MM.1S (cell line): ENCODE measurements around the gene SSH3.

Experiments used
- DNase-seq: peaks from one replicate; pipeline ENCODE4 v3.0.0-alpha.2; 2015
- H2AFZ ChIP-seq: fragments of 300-600 bp; sonication (generic); 2 replicates; pipeline ENCODE4 v1.6.0; 2016; ENCODE audit warnings: antibody characterized with exemption, low read length
- H3F3A ChIP-seq: fragments of 300-600 bp; sonication (generic); 2 replicates; pipeline ENCODE4 v1.6.1; 2016; ENCODE audit warnings: mild to moderate bottlenecking, antibody characterized with exemption, low read length, moderate library complexity, mixed read lengths; ENCODE audit not compliant: insufficient read depth
- H3K27ac ChIP-seq: fragments of 300-600 bp; sonication (generic); 2 replicates; pipeline ENCODE4 v1.5.1; 2016; ENCODE audit warnings: mild to moderate bottlenecking, low read length
- H3K27me3 ChIP-seq: fragments of 300-600 bp; sonication (generic); replicated peaks from 2 replicates; pipeline ENCODE4 v1.6.0; 2016; ENCODE audit warnings: low read length; ENCODE audit not compliant: insufficient read depth
- H3K36me3 ChIP-seq: fragments of 300-600 bp; sonication (generic); replicated peaks from 2 replicates; pipeline ENCODE4 v1.6.1; 2016; ENCODE audit warnings: mild to moderate bottlenecking, low read length, mixed read lengths; ENCODE audit not compliant: insufficient read depth
- H3K4me1 ChIP-seq: fragments of 300-600 bp; sonication (generic); 2 replicates; pipeline ENCODE4 v1.6.1; 2016; ENCODE audit warnings: low read length, mixed read lengths
- H3K4me2 ChIP-seq: fragments of 300-600 bp; sonication (generic); 2 replicates; pipeline ENCODE4 v1.6.0; 2016; ENCODE audit warnings: low read depth, low read length
- H3K4me3 ChIP-seq: fragments of 300-600 bp; sonication (generic); 2 replicates; pipeline ENCODE4 v1.5.1; 2016; ENCODE audit warnings: low read length, mixed read lengths
- H3K79me2 ChIP-seq: fragments of 300-600 bp; sonication (generic); 2 replicates; pipeline ENCODE4 v1.6.1; 2016; ENCODE audit warnings: mixed run types, low read length, mixed read lengths
- H3K9ac ChIP-seq: fragments of 300-600 bp; sonication (generic); 2 replicates; pipeline ENCODE4 v1.6.1; 2016; ENCODE audit warnings: low read length, mixed read lengths
- H3K9me2 ChIP-seq: fragments of 300-600 bp; sonication (generic); replicated peaks from 2 replicates; pipeline ENCODE4 v1.6.1; 2016; ENCODE audit warnings: mild to moderate bottlenecking, low read length, mixed read lengths; ENCODE audit not compliant: insufficient read depth
- H3K9me3 ChIP-seq: fragments of 300-600 bp; sonication (generic); replicated peaks from 2 replicates; pipeline ENCODE4 v1.6.1; 2016; ENCODE audit warnings: mild to moderate bottlenecking, low read length, mixed read lengths; ENCODE audit not compliant: insufficient read depth
- H4K20me1 ChIP-seq: fragments of 300-600 bp; sonication (generic); 2 replicates; pipeline ENCODE4 v1.6.1; 2016; ENCODE audit warnings: mild to moderate bottlenecking, low read length, moderate library complexity, mixed read lengths; ENCODE audit not compliant: insufficient read depth
- CTCF ChIP-seq: fragments of 300-600 bp; sonication (generic); IDR thresholded peaks from 2 replicates; pipeline ENCODE4 v1.5.1; 2016; ENCODE audit warnings: antibody characterized with exemption, low read length, mixed read lengths
- EZH2 ChIP-seq: fragments of 300-600 bp; sonication (generic); optimal IDR thresholded peaks from 2 replicates; pipeline ENCODE3; 2017; ENCODE audit warnings: low read depth, mild to moderate bottlenecking, antibody characterized with exemption, low read length, mixed read lengths
- EZH2phosphoT487 ChIP-seq: fragments of 300-600 bp; sonication (generic); IDR thresholded peaks from 2 replicates; pipeline ENCODE4 v1.6.1; 2018; ENCODE audit warnings: antibody characterized with exemption, low read length

The SSH3 gene

GRCh38 chr11:67356864-67357561, 53.7 kb downstream of the SSH3 start:
- Histone ChIP-seq H3F3A (peaks cover 22% of the 10 kb centered on the region), H3K27me3 (no peaks in the 10 kb centered on the region), H3K9me2 (no peaks in the 10 kb centered on the region), H3K4me2 (peak overlapping the region; percentile 63; the same call in 1 of the 2 replicates), H3K4me1 (peaks cover 21% of the 10 kb centered on the region), H3K9me3 (no peaks in the 10 kb centered on the region), H2AFZ (peak overlapping the region; percentile 68), H3K27ac (no peak overlapping the region), H3K9ac (peak overlapping the region; percentile 58; the same call in 1 of the 2 replicates), H3K36me3 (no peaks in the 10 kb centered on the region), H3K4me3 (peak overlapping the region; percentile 44), H4K20me1 (no peaks in the 10 kb centered on the region), H3K79me2 (0 out of 2 replicates have a peak, but pooled peaks cover 3% of the 10 kb centered on the region)
- peak; percentile 69 for DNase-seq
- TF ChIP-seq EZH2 (no peak), CTCF (peak; percentile 97), EZH2phosphoT487 (no peak)

GRCh38 chr11:67357831-67358670, 54.7 kb downstream of the SSH3 start:
- H3K9ac ChIP-seq = no peak overlapping the region
- H3K4me1 ChIP-seq = peaks cover 21% of the 10 kb centered on the region
- no peak overlapping the region for H3K4me3 ChIP-seq

More at GRCh38 chr11:67357831-67358670, 54.7 kb downstream of the SSH3 start:
- Histone ChIP-seq H3K79me2 (no peaks in the 10 kb centered on the region), H4K20me1 (no peaks in the 10 kb centered on the region), H3F3A (peaks cover 14% of the 10 kb centered on the region), H3K36me3 (no peaks in the 10 kb centered on the region), H2AFZ (no peak overlapping the region), H3K9me3 (no peaks in the 10 kb centered on the region), H3K9me2 (no peaks in the 10 kb centered on the region), H3K27me3 (no peaks in the 10 kb centered on the region), H3K27ac (no peak overlapping the region), H3K4me2 (no peak overlapping the region)
- DNase-seq = no peak
- TF ChIP-seq EZH2phosphoT487 = no peak
- no peak for TF ChIP-seq CTCF
- no peak for TF ChIP-seq EZH2
